Epithelial cell of alveolus of lung (primary cell): ENCODE results near the gene OR1L4. TPM values are rescaled to one million over a fixed set of nuclear protein-coding genes. Genes with fewer than 3 reads are reported as not detected.

Experiments
- total RNA-seq: library from RNA; depleted of rRNA; stranded (reverse); fragments of >200 nt; gene quantifications from 2 replicates; pipeline ENCODE4 v1.2.1, GENCODE V29; 2015

OR1L4 gene, protein sequence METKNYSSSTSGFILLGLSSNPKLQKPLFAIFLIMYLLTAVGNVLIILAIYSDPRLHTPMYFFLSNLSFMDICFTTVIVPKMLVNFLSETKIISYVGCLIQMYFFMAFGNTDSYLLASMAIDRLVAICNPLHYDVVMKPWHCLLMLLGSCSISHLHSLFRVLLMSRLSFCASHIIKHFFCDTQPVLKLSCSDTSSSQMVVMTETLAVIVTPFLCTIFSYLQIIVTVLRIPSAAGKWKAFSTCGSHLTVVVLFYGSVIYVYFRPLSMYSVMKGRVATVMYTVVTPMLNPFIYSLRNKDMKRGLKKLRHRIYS
- total RNA-seq = not detected in 2 replicates

DNA sequence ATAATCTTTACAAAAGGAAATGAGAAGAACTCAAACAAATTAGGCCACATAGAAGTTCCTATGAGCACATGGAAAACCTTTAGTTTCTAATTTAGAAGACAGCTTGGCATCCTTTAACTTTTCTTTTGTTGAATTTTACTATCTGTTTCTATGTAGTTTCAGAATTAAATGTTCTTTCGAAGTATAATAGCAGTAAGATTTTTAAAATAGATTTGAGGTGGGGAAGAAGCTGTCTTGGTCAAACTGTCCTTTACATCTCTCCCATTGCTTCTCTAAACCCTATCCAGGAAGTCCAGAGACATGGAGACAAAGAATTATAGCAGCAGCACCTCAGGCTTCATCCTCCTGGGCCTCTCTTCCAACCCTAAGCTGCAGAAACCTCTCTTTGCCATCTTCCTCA, at the start of gene OR1L4:
Gene OR1L4 (plus strand): TSS at position 301 of the 400 bp plus-strand sequence. CDS start 0 bp downstream, at position 301.

DNA sequence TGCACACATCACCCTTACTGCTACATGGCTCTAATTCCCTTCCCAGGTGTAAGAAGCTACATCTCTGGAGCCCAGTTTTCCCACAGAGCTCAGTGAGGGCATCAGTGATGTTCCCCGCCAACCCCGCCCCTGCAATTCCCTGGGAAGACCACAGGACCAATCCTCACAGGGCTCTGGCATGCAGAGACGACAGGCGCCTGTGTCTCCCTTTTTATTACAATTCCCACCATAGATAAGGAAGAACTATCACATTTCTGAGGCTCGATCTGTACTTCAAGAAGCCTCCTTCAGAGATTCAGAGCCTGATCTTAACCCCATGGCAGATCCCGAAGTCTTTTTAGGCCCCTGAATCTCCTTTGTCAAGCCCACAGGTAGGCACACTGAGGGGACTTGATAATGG, 18.2 kb downstream of the OR1L4 start, which contains the start of gene OR1L6:
Gene OR1L6 (plus strand): TSS at position 301 of the 400 bp plus-strand sequence. CDS start 7,545 bp downstream, outside the sequence.

Other genes starting within 250 kb of the OR1L4 start
- gene OR1J1, start 246.1 kb upstream of the OR1L4 start, total RNA-seq = not detected in 2 replicates
- not detected in 2 replicates for gene OR1J2, start 213.2 kb upstream of the OR1L4 start, total RNA-seq
- gene OR1J4, start 204.8 kb upstream of the OR1L4 start, total RNA-seq = not detected in 2 replicates
- not detected in 2 replicates for gene OR1N1, start 196.7 kb upstream of the OR1L4 start, total RNA-seq
- gene OR1N2, start 170.9 kb upstream of the OR1L4 start, total RNA-seq = not detected in 2 replicates
- gene OR1L8, start 140.6 kb upstream of the OR1L4 start, total RNA-seq = not detected in 2 replicates
- gene OR1Q1, start 109.3 kb upstream of the OR1L4 start, total RNA-seq = not detected in 2 replicates
- gene OR1B1, start 66.4 kb upstream of the OR1L4 start, total RNA-seq = not detected in 2 replicates
- not detected in 2 replicates for gene OR1L1, start 62.3 kb upstream of the OR1L4 start, total RNA-seq
- not detected in 2 replicates for gene OR1L3, start 48.9 kb upstream of the OR1L4 start, total RNA-seq
- not detected in 2 replicates for gene OR1L6, start 18.3 kb downstream of the OR1L4 start, total RNA-seq
- gene OR5C1, start 64.9 kb downstream of the OR1L4 start, total RNA-seq = not detected in 2 replicates
- not detected in 2 replicates for gene OR1K1, start 76.1 kb downstream of the OR1L4 start, total RNA-seq
- 19.7 and 24.4 TPM in 2 replicates for gene PDCL, start 104.6 kb downstream of the OR1L4 start, total RNA-seq
- gene RC3H2, start 181.4 kb downstream of the OR1L4 start, total RNA-seq = 26.6 and 30.6 TPM in 2 replicates
- gene ZBTB6, start 189.3 kb downstream of the OR1L4 start, total RNA-seq = 7.2 and 10.2 TPM in 2 replicates
- 3.4 and 5.0 TPM in 2 replicates for gene ZBTB26, start 207.5 kb downstream of the OR1L4 start, total RNA-seq
- 10.3 and 23.0 TPM in 2 replicates for gene RABGAP1, start 217.0 kb downstream of the OR1L4 start, total RNA-seq